Endothelial cell of umbilical vein (primary cell): Measurements from ENCODE around the gene SSR4. TPM values are rescaled to one million over a fixed set of nuclear protein-coding genes. Genes with fewer than 3 reads are reported as not detected.

ENCODE experiments used
- BruUV-seq: library from RNA; stranded (reverse); fragments of 400-500 nt; replicated peaks from 2 replicates; lab custom pipeline; 2021; lab: Mats Ljungman, UMichigan
- CTCF ChIA-PET: fragments of 300-600, 350-600 bp; sonication (Branson Sonifier 250); formaldehyde crosslinking; loops from one replicate; lab custom pipeline; 2021; ENCODE audit warnings: antibody characterized with exemption, inconsistent platforms; lab: Charles Lee
- POLR2A ChIA-PET: fragments of 300-600, 350-600 bp; sonication (Branson Sonifier 250); formaldehyde crosslinking; loops from one replicate; lab custom pipeline; 2021; ENCODE audit warnings: antibody characterized with exemption, inconsistent platforms; lab: Charles Lee
- DNase-seq: peaks from one replicate; pipeline ENCODE4 v3.0.0-alpha.2; 2011; ENCODE audit warnings: low read depth, low spot score
- FAIRE-seq: peaks from 2 replicates; lab custom pipeline; 2011; peaks lifted over from hg19 to GRCh38; lab: Jason Lieb, UNC
- H2AFZ ChIP-seq: 2 replicates; pipeline ENCODE4 v1.6.0; 2012; ENCODE audit warnings: low read depth, low read length, control low read depth, inconsistent platforms
- H3K27ac ChIP-seq: 2 replicates; pipeline ENCODE4 v1.5.1; 2011; ENCODE audit warnings: low read depth, mild to moderate bottlenecking, control low read depth, low read length, moderate library complexity; ENCODE audit not compliant: insufficient read depth
- H3K27me3 ChIP-seq, 2 experiments: 2 replicates each; pipeline versions ENCODE4 v1.6.0 to v1.6.1; 2011; ENCODE audit warnings: low read length in 2 of 2, mixed read lengths in 1 of 2; ENCODE audit not compliant: control insufficient read depth in 2 of 2, insufficient read depth in 2 of 2
- H3K36me3 ChIP-seq, 2 experiments: 2 replicates in 1 of 2; 3 replicates in 1 of 2; pipeline ENCODE4 v1.5.1; 2011; ENCODE audit warnings: low read length in 2 of 2, mild to moderate bottlenecking in 1 of 2, moderate library complexity in 1 of 2; ENCODE audit not compliant: control insufficient read depth in 2 of 2, insufficient read depth in 2 of 2; ENCODE audit errors: extremely low read depth in 1 of 2
- H3K4me1 ChIP-seq: 3 replicates; pipeline ENCODE4 v1.5.1; 2011; ENCODE audit warnings: mild to moderate bottlenecking, low read length; ENCODE audit not compliant: control insufficient read depth, insufficient read depth; ENCODE audit errors: extremely low read depth
- H3K4me2 ChIP-seq: 2 replicates; pipeline ENCODE4 v1.6.1; 2011; ENCODE audit warnings: low read length, control low read depth, mixed read lengths; ENCODE audit not compliant: insufficient read depth
- H3K4me3 ChIP-seq, 3 experiments: fragments of 200-600 bp in 1 of 3; sonication (generic), shearing (Covaris generic) in 1 of 3; replicated peaks in 1 of 3; 2 replicates each; pipeline ENCODE4 v1.5.1; 2011 to 2016; ENCODE audit warnings: control low read depth in 3 of 3, low read length in 3 of 3, mild to moderate bottlenecking in 2 of 3, inconsistent platforms in 1 of 3, low read depth in 1 of 3, moderate library complexity in 1 of 3; ENCODE audit not compliant: insufficient read depth in 1 of 3
- H3K79me2 ChIP-seq: 2 replicates; pipeline ENCODE4 v1.6.0; 2012; ENCODE audit warnings: low read length, inconsistent platforms; ENCODE audit not compliant: control insufficient read depth, insufficient read depth
- H3K9ac ChIP-seq: replicated peaks from 2 replicates; pipeline ENCODE3; 2011; ENCODE audit warnings: low read length, control low read depth; ENCODE audit not compliant: insufficient read depth; ENCODE audit errors: extremely low read depth
- H3K9me1 ChIP-seq: replicated peaks from 3 replicates; pipeline ENCODE4 v1.6.0; 2011; ENCODE audit warnings: mild to moderate bottlenecking, low read length; ENCODE audit not compliant: control insufficient read depth, insufficient read depth; ENCODE audit errors: extremely low read depth
- H3K9me3 ChIP-seq: replicated peaks from 2 replicates; pipeline ENCODE4 v1.5.1; 2012; ENCODE audit warnings: low read length, inconsistent platforms; ENCODE audit not compliant: control insufficient read depth, insufficient read depth
- H4K20me1 ChIP-seq: replicated peaks from 2 replicates; pipeline ENCODE3; 2011; ENCODE audit warnings: mild to moderate bottlenecking, low read length; ENCODE audit not compliant: control insufficient read depth, insufficient read depth; ENCODE audit errors: extremely low read depth
- EZH2 ChIP-seq: IDR thresholded peaks from 2 replicates; pipeline ENCODE4 v1.6.1; 2012; ENCODE audit warnings: borderline replicate concordance, low read depth, mild to moderate bottlenecking, moderate library complexity, low read length, inconsistent platforms; ENCODE audit not compliant: severe bottlenecking
- FOS ChIP-seq: IDR thresholded peaks from 2 replicates; pipeline ENCODE4 v1.6.1; 2011; ENCODE audit warnings: mild to moderate bottlenecking, low read length, moderate library complexity, borderline replicate concordance; ENCODE audit not compliant: insufficient read depth
- GATA2 ChIP-seq: IDR thresholded peaks from 2 replicates; pipeline ENCODE4 v1.7.0; 2011; ENCODE audit warnings: low read depth, mild to moderate bottlenecking, moderate library complexity, mixed read lengths, low read length; ENCODE audit not compliant: insufficient read length, insufficient read depth
- JUN ChIP-seq: IDR thresholded peaks from 2 replicates; pipeline ENCODE4 v1.6.1; 2011; ENCODE audit warnings: borderline replicate concordance, low read depth; ENCODE audit not compliant: insufficient read length, insufficient read depth
- MYC ChIP-seq: IDR thresholded peaks from one replicate; pipeline ENCODE4 v1.6.1; 2011; ENCODE audit warnings: mild to moderate bottlenecking, low read depth, low read length
- POLR2A ChIP-seq: IDR thresholded peaks from 2 replicates; pipeline ENCODE4 v1.6.1; 2012; ENCODE audit warnings: low read depth, mild to moderate bottlenecking, control low read depth, low read length
- POLR2AphosphoS5 ChIP-seq: IDR thresholded peaks from 2 replicates; pipeline ENCODE4 v1.6.1; 2012; ENCODE audit warnings: low read depth, mild to moderate bottlenecking, control low read depth, low read length, moderate library complexity; ENCODE audit not compliant: insufficient read depth
- dilution Hi-C: fragments of 300-500 bp; cut with MboI; formaldehyde crosslinking; loops from one replicate; pipeline ENCODE4 v1.15.0; 2019; ENCODE audit warnings: low sequenced_read_pairs; ENCODE audit not compliant: extremely low pct_ligation_motif_present
- intact Hi-C: fragments of 100-400 bp; cut with micrococcal nuclease; formaldehyde crosslinking; loops from one replicate; pipeline ENCODE4 v1.10.0; 2022
- polyA plus RNA-seq, 4 experiments: library from polyadenylated mRNA; depleted of rRNA in 3 of 4; stranded (reverse) in 3 of 4; unstranded in 1 of 4; fragments of >200 nt; gene quantifications; 2 replicates each; pipeline versions ENCODE4 v1.2.1 to v1.2.3, GENCODE V29; 2011 to 2012; ENCODE audit warnings: missing spikeins in 1 of 4
- total RNA-seq: library from RNA; stranded (reverse); gene quantifications from 2 replicates; pipeline ENCODE4 v1.2.3, GENCODE V29; 2021
- TF ChIP-seq, protein P1 (sequence below), 2 donors: IDR thresholded peaks; 1 replicate in 1 of 2; 2 replicates in 1 of 2; pipeline ENCODE4 v1.5.1; 2011; ENCODE audit warnings: low read length in 2 of 2, mild to moderate bottlenecking in 2 of 2, moderate library complexity in 2 of 2, control low read depth in 1 of 2, inconsistent platforms in 1 of 2, low read depth in 1 of 2; ENCODE audit not compliant: insufficient read depth in 1 of 2; ENCODE audit errors: extremely low read depth in 1 of 2
- TF ChIP-seq, protein P2 (sequence below): IDR thresholded peaks from 2 replicates; pipeline ENCODE4 v1.6.1; 2011; ENCODE audit not compliant: insufficient read depth, insufficient read length

Gene SSR4
- total and polyA plus RNA-seq, 2 donors (not counting 3 experiments of a cell fraction or from before 2014, with no cell fraction given) = 235 to 732 TPM

DNA sequence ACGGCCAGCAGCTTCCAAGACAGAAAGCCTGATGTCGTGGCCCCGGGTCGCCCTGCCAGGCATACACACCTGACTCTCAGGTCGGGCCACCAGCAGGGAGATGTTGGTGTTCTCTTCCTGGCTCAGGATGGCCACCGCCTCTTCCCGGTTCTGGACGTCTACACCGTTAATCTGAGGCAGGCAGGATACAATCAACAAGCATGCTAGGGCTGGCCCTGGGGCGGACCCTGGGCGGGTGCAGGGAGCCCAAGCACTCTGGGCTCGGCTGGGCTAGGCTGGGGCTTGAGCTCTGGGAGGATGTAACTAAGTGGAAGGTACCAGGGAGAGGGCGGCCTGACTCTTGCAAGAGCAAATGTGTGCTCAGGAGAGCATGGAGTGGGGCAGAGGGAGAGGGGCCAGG, 11.0 kb downstream of the SSR4 start:
- no TSS peak for BruUV-seq
- H3K9me1 ChIP-seq = no peaks in the 10 kb centered on the region
- no peak for TF ChIP-seq EZH2
- no peak for TF ChIP-seq FOS
- TF ChIP-seq POLR2A = no peak
- no peak for TF ChIP-seq POLR2AphosphoS5
- no peak for TF ChIP-seq GATA2
- no peak for TF ChIP-seq MYC
- TF ChIP-seq, protein P1, sequence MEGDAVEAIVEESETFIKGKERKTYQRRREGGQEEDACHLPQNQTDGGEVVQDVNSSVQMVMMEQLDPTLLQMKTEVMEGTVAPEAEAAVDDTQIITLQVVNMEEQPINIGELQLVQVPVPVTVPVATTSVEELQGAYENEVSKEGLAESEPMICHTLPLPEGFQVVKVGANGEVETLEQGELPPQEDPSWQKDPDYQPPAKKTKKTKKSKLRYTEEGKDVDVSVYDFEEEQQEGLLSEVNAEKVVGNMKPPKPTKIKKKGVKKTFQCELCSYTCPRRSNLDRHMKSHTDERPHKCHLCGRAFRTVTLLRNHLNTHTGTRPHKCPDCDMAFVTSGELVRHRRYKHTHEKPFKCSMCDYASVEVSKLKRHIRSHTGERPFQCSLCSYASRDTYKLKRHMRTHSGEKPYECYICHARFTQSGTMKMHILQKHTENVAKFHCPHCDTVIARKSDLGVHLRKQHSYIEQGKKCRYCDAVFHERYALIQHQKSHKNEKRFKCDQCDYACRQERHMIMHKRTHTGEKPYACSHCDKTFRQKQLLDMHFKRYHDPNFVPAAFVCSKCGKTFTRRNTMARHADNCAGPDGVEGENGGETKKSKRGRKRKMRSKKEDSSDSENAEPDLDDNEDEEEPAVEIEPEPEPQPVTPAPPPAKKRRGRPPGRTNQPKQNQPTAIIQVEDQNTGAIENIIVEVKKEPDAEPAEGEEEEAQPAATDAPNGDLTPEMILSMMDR (IDR thresholded peaks at IDR 0.05; ENCODE audit: extremely low read depth in 1 of 2, insufficient read depth in 1 of 2, low read depth in 1 of 2, low read length in 2 of 2) = no peak
- no peak for TF ChIP-seq JUN
- TF ChIP-seq, protein P2, sequence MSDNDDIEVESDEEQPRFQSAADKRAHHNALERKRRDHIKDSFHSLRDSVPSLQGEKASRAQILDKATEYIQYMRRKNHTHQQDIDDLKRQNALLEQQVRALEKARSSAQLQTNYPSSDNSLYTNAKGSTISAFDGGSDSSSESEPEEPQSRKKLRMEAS = no peak
- no peaks in the 10 kb centered on the region for H3K4me1 ChIP-seq
- ChIA-PET CTCF (interaction anchor here (2.1 kb wide), 1 partner anchor 117 kb away, joined by 5 read pairs; no protein-coding TSS in a partner anchor), POLR2A (no interaction called here)
- no peaks in the 10 kb centered on the region for H3K9me3 ChIP-seq
- intact Hi-C loops = no loop called here
- no peak overlapping the region for H3K4me2 ChIP-seq
- H2AFZ ChIP-seq = no peak overlapping the region
- FAIRE-seq (no peak), DNase-seq (no peak)
- H3K36me3 ChIP-seq = no peaks in the 10 kb centered on the region
- H3K27ac ChIP-seq = no peak overlapping the region
- H4K20me1 ChIP-seq = no peaks in the 10 kb centered on the region
- no peaks in the 10 kb centered on the region for H3K27me3 ChIP-seq
- no peak overlapping the region for H3K9ac ChIP-seq
- H3K79me2 ChIP-seq = no peaks in the 10 kb centered on the region
- dilution Hi-C loops = no loop called here
- H3K4me3 ChIP-seq = no peak overlapping the region
